Mesothelial cell of epicardium (in vitro differentiated cells): ENCODE data around the gene GADL1. TPM values are rescaled to one million over a fixed set of nuclear protein-coding genes. Genes with fewer than 3 reads are reported as not detected.

Experiments
- DNase-seq, 2 experiments: peaks; one replicate each; pipeline ENCODE4 v3.0.0; 2021; ENCODE audit warnings: low spot score in 2 of 2; ENCODE audit not compliant: unreplicated experiment in 2 of 2
- H3K27ac Mint-ChIP-seq: 2 replicates; pipeline ENCODE4 v1.8.0; 2021; ENCODE audit warnings: mixed read lengths
- H3K27me3 Mint-ChIP-seq: 2 replicates; pipeline ENCODE4 v1.8.0; 2021; ENCODE audit warnings: low read depth, mixed read lengths
- H3K36me3 Mint-ChIP-seq: 2 replicates; pipeline ENCODE4 v1.8.0; 2021; ENCODE audit warnings: mixed read lengths
- H3K4me1 Mint-ChIP-seq: 2 replicates; pipeline ENCODE4 v1.8.0; 2021; ENCODE audit warnings: mixed read lengths
- H3K4me3 Mint-ChIP-seq: 2 replicates; pipeline ENCODE4 v1.8.0; 2021; ENCODE audit warnings: mild to moderate bottlenecking, moderate library complexity, mixed read lengths
- H3K9me3 Mint-ChIP-seq: 2 replicates; pipeline ENCODE4 v1.8.0; 2021; ENCODE audit warnings: mixed read lengths
- total RNA-seq: library from RNA; stranded (reverse); gene quantifications from 3 replicates; pipeline ENCODE4 v1.2.1, GENCODE V29; 2021
- TF ChIP-seq, protein P1 (sequence below): fragments of 200-600 bp; sonication (generic); IDR thresholded peaks from one replicate; pipeline ENCODE4 v1.5.0; 2021; ENCODE audit warnings: antibody characterized with exemption; ENCODE audit not compliant: unreplicated experiment

The GADL1 gene
- total RNA-seq, 1 donor from 2014 or later, result 4.6 TPM

DNA sequence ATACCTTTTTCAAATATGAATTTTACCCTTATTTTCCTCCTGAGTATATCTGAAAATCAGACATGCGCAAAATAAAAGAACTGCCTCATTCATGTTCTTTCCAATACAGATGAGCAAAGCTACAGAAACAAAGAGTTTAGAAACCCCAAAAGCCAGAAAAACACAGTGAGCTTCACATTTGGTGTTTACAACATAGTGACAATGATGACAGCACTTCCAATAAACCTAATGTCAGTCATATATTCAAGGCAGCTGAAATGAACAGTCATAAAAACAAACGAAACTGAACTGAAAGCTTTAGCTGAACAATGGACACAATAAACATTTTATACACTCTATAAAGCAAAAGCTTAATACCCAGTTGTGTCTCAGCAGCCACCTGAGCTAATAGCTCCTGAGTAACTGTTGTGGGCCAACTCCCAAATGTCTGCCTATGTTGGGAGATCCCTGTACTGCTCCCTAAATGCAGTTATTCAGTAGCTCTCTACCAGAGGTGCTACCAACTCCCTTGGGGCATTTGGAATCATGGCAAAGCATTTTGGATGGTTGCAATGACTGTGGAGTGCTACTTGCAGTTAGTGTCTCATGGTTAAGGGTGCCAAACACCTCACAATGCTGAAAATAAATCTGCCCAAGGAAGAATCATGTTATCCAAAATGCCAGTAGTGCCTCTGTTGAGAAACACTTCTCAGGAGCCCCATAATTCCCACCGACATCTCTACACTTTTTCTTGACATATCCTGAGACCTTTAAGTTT lies 156.5 kb downstream of the GADL1 start:
- no peak for DNase-seq
- H3K4me3 Mint-ChIP-seq, result no peak overlapping the region
- no peaks in the 10 kb centered on the region for H3K36me3 Mint-ChIP-seq
- peaks cover 6% of the 10 kb centered on the region for H3K9me3 Mint-ChIP-seq
- peaks cover 14% of the 10 kb centered on the region for H3K4me1 Mint-ChIP-seq
- no peaks in the 10 kb centered on the region for H3K27me3 Mint-ChIP-seq
- TF ChIP-seq, protein P1, sequence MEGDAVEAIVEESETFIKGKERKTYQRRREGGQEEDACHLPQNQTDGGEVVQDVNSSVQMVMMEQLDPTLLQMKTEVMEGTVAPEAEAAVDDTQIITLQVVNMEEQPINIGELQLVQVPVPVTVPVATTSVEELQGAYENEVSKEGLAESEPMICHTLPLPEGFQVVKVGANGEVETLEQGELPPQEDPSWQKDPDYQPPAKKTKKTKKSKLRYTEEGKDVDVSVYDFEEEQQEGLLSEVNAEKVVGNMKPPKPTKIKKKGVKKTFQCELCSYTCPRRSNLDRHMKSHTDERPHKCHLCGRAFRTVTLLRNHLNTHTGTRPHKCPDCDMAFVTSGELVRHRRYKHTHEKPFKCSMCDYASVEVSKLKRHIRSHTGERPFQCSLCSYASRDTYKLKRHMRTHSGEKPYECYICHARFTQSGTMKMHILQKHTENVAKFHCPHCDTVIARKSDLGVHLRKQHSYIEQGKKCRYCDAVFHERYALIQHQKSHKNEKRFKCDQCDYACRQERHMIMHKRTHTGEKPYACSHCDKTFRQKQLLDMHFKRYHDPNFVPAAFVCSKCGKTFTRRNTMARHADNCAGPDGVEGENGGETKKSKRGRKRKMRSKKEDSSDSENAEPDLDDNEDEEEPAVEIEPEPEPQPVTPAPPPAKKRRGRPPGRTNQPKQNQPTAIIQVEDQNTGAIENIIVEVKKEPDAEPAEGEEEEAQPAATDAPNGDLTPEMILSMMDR, result no peak
- no peak overlapping the region for H3K27ac Mint-ChIP-seq

DNA sequence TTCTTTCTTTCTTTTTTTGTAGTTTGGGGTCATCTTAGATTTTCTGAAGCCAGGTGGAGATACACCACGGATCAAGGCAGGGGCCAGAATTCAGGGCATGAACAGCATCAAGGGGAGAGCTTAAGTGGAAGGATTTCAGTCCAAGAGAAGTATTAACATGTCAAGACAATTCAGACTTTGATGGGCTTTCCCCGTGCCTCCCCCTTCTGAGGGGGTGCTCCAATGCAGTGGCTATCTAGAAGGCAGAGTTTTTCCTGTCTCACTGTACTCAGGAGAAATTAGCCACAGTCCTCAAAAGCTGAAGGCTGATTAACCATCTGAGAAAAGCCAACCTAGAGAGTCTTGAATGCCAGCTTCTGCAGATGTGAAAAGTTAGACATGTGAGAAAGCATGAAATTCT lies 160.8 kb downstream of the GADL1 start:
- no peak for DNase-seq
- H3K9me3 Mint-ChIP-seq, result peaks cover 6% of the 10 kb centered on the region
- H3K27me3 Mint-ChIP-seq, result no peaks in the 10 kb centered on the region
- TF ChIP-seq, protein P1, result no peak
- H3K4me3 Mint-ChIP-seq, result no peak overlapping the region
- H3K27ac Mint-ChIP-seq, result no peak overlapping the region
- H3K36me3 Mint-ChIP-seq, result no peaks in the 10 kb centered on the region
- H3K4me1 Mint-ChIP-seq, result peaks cover 36% of the 10 kb centered on the region

DNA sequence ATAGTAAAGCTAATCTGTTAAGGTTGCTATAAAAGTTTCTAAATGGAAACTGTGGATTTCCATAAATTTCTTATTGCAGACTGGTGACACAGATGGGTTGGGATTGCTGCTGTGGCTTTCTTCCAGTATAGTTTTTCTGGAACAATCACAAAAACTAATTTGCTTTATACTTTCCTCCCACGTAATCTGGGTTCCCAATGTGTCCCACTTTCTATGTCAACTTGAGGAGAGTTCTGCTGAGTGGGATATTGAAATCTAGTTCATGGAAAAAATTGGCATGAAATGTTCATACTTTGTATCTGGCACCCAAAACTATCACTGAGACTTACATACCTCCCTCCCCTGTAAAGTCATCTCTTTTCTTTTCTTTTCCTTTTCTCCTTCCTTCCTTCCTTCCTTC lies 161.3 kb downstream of the GADL1 start:
- H3K27me3 Mint-ChIP-seq, result no peaks in the 10 kb centered on the region
- H3K9me3 Mint-ChIP-seq, result peaks cover 6% of the 10 kb centered on the region
- H3K4me3 Mint-ChIP-seq, result no peak overlapping the region
- no peak for DNase-seq
- H3K4me1 Mint-ChIP-seq, result peaks cover 36% of the 10 kb centered on the region
- H3K36me3 Mint-ChIP-seq, result no peaks in the 10 kb centered on the region
- H3K27ac Mint-ChIP-seq, result no peak overlapping the region
- TF ChIP-seq, protein P1, result no peak

DNA sequence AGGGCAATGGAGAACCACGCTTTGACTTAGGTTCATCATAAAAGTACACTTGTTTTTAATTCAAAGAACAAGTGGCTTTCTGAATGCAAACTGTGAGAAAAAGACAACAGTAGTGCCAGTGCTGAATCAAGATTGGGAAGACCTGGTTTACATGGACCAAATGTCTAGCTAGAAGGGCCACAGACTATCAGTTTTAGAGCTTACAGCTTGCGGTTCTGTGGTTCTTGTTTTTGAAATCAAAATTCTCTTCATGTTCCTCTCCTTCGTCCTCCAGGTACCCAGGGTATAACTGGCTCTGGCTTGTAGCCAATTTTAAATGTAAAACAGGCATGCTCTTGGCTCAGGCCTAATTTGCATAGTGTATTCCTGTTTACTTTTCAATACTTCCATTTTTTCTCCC lies 163.5 kb downstream of the GADL1 start:
- peaks cover 6% of the 10 kb centered on the region for H3K9me3 Mint-ChIP-seq
- no peaks in the 10 kb centered on the region for H3K27me3 Mint-ChIP-seq
- no peak overlapping the region for H3K4me3 Mint-ChIP-seq
- no peaks in the 10 kb centered on the region for H3K36me3 Mint-ChIP-seq
- H3K4me1 Mint-ChIP-seq, result peaks cover 36% of the 10 kb centered on the region
- no peak overlapping the region for H3K27ac Mint-ChIP-seq
- TF ChIP-seq, protein P1, result no peak
- DNase-seq, result no peak

DNA sequence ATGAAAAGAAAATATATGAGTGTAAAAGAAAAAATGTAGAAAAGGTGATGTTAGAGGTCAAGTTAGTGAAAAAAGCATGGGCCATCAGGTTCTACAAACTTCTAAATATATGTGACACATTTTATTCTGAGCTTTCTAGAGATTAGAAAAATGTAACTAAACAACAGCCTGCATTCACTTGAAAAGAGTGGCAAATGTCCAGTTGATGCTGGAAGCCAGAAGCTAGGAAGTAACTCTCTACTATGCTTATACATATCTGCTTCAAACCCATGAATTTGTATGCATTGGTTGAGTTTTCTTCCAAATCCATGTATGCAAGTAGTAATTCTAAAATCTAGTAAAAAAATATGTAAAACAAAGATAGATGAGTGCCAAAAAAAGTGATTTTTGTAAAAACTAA lies 164.5 kb downstream of the GADL1 start:
- no peak overlapping the region for H3K4me3 Mint-ChIP-seq
- peaks cover 7% of the 10 kb centered on the region for H3K9me3 Mint-ChIP-seq
- H3K4me1 Mint-ChIP-seq, result peaks cover 35% of the 10 kb centered on the region
- no peak for DNase-seq
- H3K36me3 Mint-ChIP-seq, result no peaks in the 10 kb centered on the region
- TF ChIP-seq, protein P1, result no peak
- H3K27me3 Mint-ChIP-seq, result no peaks in the 10 kb centered on the region
- no peak overlapping the region for H3K27ac Mint-ChIP-seq

DNA sequence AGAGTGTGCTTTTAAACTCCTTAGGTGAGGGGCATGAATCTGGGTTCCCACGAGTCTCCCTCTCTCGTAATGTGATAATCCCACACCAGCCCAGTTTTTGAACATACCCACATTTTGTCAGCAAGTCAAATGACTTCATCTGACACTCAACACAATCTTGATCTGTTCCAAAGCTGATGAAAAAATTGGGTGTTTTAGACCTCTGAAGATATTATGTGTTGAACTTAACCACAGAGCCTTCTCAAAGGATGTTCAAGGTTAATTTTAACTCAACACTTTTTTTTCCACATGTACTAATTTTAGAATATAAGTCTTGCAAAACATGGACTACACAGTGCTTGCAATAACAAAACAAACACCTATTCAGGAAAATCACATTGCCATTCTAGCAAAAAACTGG lies 164.9 kb downstream of the GADL1 start:
- H3K27ac Mint-ChIP-seq, result no peak overlapping the region

More for the DNA sequence above, 164.9 kb downstream of the GADL1 start:
- Mint-ChIP-seq H3K4me3 (no peak overlapping the region), H3K4me1 (peaks cover 31% of the 10 kb centered on the region), H3K27me3 (no peaks in the 10 kb centered on the region), H3K36me3 (no peaks in the 10 kb centered on the region), H3K9me3 (peaks cover 7% of the 10 kb centered on the region)
- TF ChIP-seq, protein P1, result no peak
- DNase-seq, result no peak
